K562 (cell line): ENCODE results near the gene CDR2L. TPM values are rescaled to one million over a fixed set of nuclear protein-coding genes. Genes with fewer than 3 reads are reported as not detected.

Source experiments
- CBFA2T2 ChIP-seq: fragments of 450-650 bp; conservative IDR thresholded peaks from 2 replicates; pipeline ENCODE4 v1.6.1; 2017; ENCODE audit warnings: mild to moderate bottlenecking
- CHD4 ChIP-seq: fragments of 200-600 bp; sonication (generic); IDR thresholded peaks from 3 replicates; pipeline ENCODE4 v1.6.1; 2012; ENCODE audit warnings: low read depth, mild to moderate bottlenecking, mixed read lengths, low read length, inconsistent platforms; ENCODE audit not compliant: insufficient read depth, insufficient replicate concordance, poor library complexity, severe bottlenecking
- CREB1 ChIP-seq, 2 experiments: sonication (generic) in 1 of 2; formaldehyde crosslinking in 1 of 2; IDR thresholded peaks; 2 replicates each; pipeline versions ENCODE4 v1.6.1 to v1.8.0; 2012 to 2022; ENCODE audit warnings: inconsistent platforms in 1 of 2, mild to moderate bottlenecking in 1 of 2, missing genetic modification reagents in 1 of 2, moderate library complexity in 1 of 2
- FIP1L1 ChIP-seq: fragments of 200-400 bp; formaldehyde crosslinking; IDR thresholded peaks from 2 replicates; pipeline ENCODE4 v1.6.1; 2018; ENCODE audit warnings: mild to moderate bottlenecking, low read depth, low read length; ENCODE audit not compliant: poor library complexity, severe bottlenecking
- GABPA ChIP-seq: fragments of 200-800 bp; sonication (Bioruptor generic); conservative IDR thresholded peaks from 2 replicates; pipeline ENCODE4 v1.6.1; 2016; ENCODE audit warnings: low read depth, missing genetic modification characterization, missing compliant biosample characterization
- KDM5B ChIP-seq: fragments of 200-600 bp; sonication (generic); IDR thresholded peaks from 2 replicates; pipeline ENCODE4 v1.6.1; 2012; ENCODE audit warnings: low read depth, mild to moderate bottlenecking, moderate library complexity, low read length, control low read depth, inconsistent platforms; ENCODE audit not compliant: insufficient replicate concordance
- MBD2 ChIP-seq: sonication (generic); IDR thresholded peaks from 2 replicates; pipeline ENCODE4 v1.6.1; 2016; ENCODE audit warnings: low read depth, borderline replicate concordance
- MYC ChIP-seq, 2 experiments: fragments of 250-450 bp in 1 of 2; sonication (Bioruptor Pico) in 1 of 2; IDR thresholded peaks; 2 replicates each; pipeline versions ENCODE4 v1.5.1 to v1.6.1; 2012 to 2021; ENCODE audit warnings: low read depth in 2 of 2, borderline replicate concordance in 1 of 2, improper control_type of control experiment in 1 of 2, low read length in 1 of 2, mild to moderate bottlenecking in 1 of 2, moderate library complexity in 1 of 2
- POLR2A ChIP-seq: fragments of 450-650 bp; conservative IDR thresholded peaks from 2 replicates; pipeline ENCODE4 v1.6.1; 2016
- RFX5 ChIP-seq: IDR thresholded peaks from 2 replicates; pipeline ENCODE4 v1.6.1; 2011; ENCODE audit warnings: low read depth, mild to moderate bottlenecking, improper control_type of control experiment, low read length
- SPI1 ChIP-seq: IDR thresholded peaks from 2 replicates; pipeline ENCODE4 v1.6.1; 2011; ENCODE audit warnings: low read depth, low read length, control low read depth, borderline replicate concordance
- STAG1 ChIP-seq: sonication (generic); formaldehyde crosslinking; IDR thresholded peaks from 2 replicates; pipeline ENCODE4 v1.5.0; 2020; ENCODE audit warnings: missing genetic modification reagents, borderline replicate concordance
- ZNF282 ChIP-seq: sonication (generic); formaldehyde crosslinking; IDR thresholded peaks from 2 replicates; pipeline ENCODE4 v1.8.1; 2023; ENCODE audit warnings: missing genetic modification reagents
- ZNF830 ChIP-seq: fragments of 250-450 bp; sonication (Bioruptor Pico); IDR thresholded peaks from 2 replicates; pipeline ENCODE4 v1.5.0; 2021; ENCODE audit warnings: mild to moderate bottlenecking
- polyA plus RNA-seq, 8 experiments: library from polyadenylated mRNA; depleted of rRNA in 4 of 8; stranded (reverse) in 5 of 8; unstranded in 3 of 8; fragments of >200 nt; fragmentation: Nextera tagmentation in 2 of 8; fragmentation: Illumina TruSeq in 1 of 8; extraction: Ambion mirVana in 2 of 8; extraction: Trizol in 1 of 8; gene quantifications; 2 replicates each; pipeline versions ENCODE4 v1.2.1 to v1.2.3, GENCODE V29; 2011 to 2014; ENCODE audit warnings: inconsistent platforms in 1 of 8, missing spikeins in 1 of 8
- total RNA-seq, 7 experiments: library from RNA; depleted of rRNA in 6 of 7; stranded (reverse); fragments of >200 nt in 6 of 7; fragmentation: Illumina TruSeq in 2 of 7; extraction: Trizol in 2 of 7; gene quantifications; 2 replicates each; pipeline versions ENCODE4 v1.2.1 to v1.2.3, GENCODE V29; 2011 to 2021; ENCODE audit warnings: low replicate concordance in 1 of 7
- TF ChIP-seq, protein P1 (sequence below), 3 experiments: fragments of 200-800 bp in 1 of 3; sonication (Bioruptor generic) in 1 of 3; sonication (generic) in 1 of 3; formaldehyde crosslinking in 1 of 3; IDR thresholded peaks; 2 replicates each; pipeline versions ENCODE4 v1.6.1 to v1.8.0; 2016 to 2022; ENCODE audit warnings: mild to moderate bottlenecking in 2 of 3, missing compliant biosample characterization in 2 of 3, missing genetic modification characterization in 2 of 3, missing genetic modification reagents in 1 of 3
- TF ChIP-seq, protein P2 (sequence below), 2 experiments: fragments of 150-350 bp in 1 of 2; IDR thresholded peaks; 2 replicates each; pipeline ENCODE4 v1.6.1; 2012 to 2016; ENCODE audit warnings: low read depth in 2 of 2, low read length in 2 of 2, mild to moderate bottlenecking in 1 of 2, moderate library complexity in 1 of 2
- TF ChIP-seq, protein P3 (sequence below): fragments of 450-650 bp; IDR thresholded peaks from 2 replicates; pipeline ENCODE4 v1.6.1; 2018; ENCODE audit not compliant: partially characterized antibody

The CDR2L gene
- total and polyA plus RNA-seq, 9 of the 15 experiments (the other 6 are each of a cell fraction or from before 2014, with no cell fraction given): 2.7 to 16.0 (median 7.3) TPM

DNA sequence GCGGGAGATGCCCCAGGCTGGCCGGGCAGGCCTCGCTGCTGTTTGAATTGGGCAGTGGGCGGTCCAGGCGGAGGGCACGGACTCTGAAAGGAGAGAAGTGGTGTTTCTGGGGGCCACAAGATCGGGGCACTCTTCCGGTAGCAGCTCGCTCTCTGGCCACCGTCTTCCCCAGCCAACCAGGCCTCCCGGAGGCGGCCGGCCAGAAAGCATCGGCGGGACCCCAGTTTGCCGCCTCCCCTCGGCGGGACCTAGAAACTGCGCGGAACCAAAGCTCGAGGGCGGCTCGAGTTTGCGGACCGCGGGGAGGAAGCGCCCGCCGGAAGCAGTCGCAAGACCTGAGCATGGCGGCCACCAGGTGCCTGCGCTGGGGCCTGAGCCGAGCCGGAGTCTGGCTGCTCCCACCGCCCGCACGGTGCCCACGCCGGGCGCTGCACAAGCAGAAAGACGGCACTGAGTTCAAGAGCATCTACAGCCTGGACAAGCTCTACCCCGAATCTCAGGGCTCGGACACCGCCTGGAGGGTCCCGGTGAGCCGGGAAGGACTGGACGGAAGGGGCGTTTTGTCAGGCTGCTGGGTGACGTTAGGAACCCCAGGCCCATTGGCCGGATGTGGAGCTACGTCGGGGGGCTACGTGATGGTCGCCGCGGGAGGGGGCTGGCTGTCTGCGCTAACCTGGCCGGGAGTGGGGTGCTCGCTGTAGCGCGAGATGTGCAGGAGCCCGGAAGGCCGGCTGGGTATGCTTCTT lies 25.1 kb downstream of the CDR2L start, which contains the start of gene MRPL58 (continued):
- TF ChIP-seq MBD2: peak; percentile 75; the same call in 1 of the 2 replicates
- TF ChIP-seq, protein P1, sequence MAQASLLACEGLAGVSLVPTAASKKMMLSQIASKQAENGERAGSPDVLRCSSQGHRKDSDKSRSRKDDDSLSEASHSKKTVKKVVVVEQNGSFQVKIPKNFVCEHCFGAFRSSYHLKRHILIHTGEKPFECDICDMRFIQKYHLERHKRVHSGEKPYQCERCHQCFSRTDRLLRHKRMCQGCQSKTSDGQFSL (CRISPR knock-in tag; IDR thresholded peaks at IDR 0.05): no peak
- TF ChIP-seq, protein P1 (tag; IDR thresholded peaks at IDR 0.05): no peak
- TF ChIP-seq STAG1: no peak
- TF ChIP-seq SPI1: peak; percentile 30; the same call in 1 of the 2 replicates
- TF ChIP-seq CHD4: no peak
- TF ChIP-seq RFX5: no peak
- no peak for TF ChIP-seq ZNF830 (CRISPR knock-in tag)
- peak; percentile 91 for TF ChIP-seq POLR2A
- peak; percentile 94 for TF ChIP-seq MYC (IDR thresholded peaks at IDR 0.05; ENCODE audit: low read depth, low read length)
- TF ChIP-seq MYC (CRISPR knock-in tag; IDR thresholded peaks at IDR 0.05; ENCODE audit: borderline replicate concordance, low read depth): peak; percentile 82; the same call in 1 of the 2 replicates
- TF ChIP-seq FIP1L1: peak; percentile 84
- no peak for TF ChIP-seq ZNF282 (CRISPR knock-in tag)
- peak; percentile 99 for TF ChIP-seq GABPA (tag)
- TF ChIP-seq, protein P2, sequence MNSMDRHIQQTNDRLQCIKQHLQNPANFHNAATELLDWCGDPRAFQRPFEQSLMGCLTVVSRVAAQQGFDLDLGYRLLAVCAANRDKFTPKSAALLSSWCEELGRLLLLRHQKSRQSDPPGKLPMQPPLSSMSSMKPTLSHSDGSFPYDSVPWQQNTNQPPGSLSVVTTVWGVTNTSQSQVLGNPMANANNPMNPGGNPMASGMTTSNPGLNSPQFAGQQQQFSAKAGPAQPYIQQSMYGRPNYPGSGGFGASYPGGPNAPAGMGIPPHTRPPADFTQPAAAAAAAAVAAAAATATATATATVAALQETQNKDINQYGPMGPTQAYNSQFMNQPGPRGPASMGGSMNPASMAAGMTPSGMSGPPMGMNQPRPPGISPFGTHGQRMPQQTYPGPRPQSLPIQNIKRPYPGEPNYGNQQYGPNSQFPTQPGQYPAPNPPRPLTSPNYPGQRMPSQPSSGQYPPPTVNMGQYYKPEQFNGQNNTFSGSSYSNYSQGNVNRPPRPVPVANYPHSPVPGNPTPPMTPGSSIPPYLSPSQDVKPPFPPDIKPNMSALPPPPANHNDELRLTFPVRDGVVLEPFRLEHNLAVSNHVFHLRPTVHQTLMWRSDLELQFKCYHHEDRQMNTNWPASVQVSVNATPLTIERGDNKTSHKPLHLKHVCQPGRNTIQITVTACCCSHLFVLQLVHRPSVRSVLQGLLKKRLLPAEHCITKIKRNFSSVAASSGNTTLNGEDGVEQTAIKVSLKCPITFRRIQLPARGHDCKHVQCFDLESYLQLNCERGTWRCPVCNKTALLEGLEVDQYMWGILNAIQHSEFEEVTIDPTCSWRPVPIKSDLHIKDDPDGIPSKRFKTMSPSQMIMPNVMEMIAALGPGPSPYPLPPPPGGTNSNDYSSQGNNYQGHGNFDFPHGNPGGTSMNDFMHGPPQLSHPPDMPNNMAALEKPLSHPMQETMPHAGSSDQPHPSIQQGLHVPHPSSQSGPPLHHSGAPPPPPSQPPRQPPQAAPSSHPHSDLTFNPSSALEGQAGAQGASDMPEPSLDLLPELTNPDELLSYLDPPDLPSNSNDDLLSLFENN (IDR thresholded peaks at IDR 0.05; ENCODE audit: low read depth in 2 of 2, low read length in 2 of 2): peak in 1 of 2 experiments; percentile 72; a peak in 1 of 4 replicates
- peak; percentile 33; the same call in 1 of the 2 replicates for TF ChIP-seq CREB1 (IDR thresholded peaks at IDR 0.05)
- 0 out of 2 replicates have a peak, but pooled peaks have one; percentile 45 for TF ChIP-seq CREB1 (CRISPR knock-in tag; IDR thresholded peaks at IDR 0.05)
- TF ChIP-seq CBFA2T2: no peak
- TF ChIP-seq, protein P3, sequence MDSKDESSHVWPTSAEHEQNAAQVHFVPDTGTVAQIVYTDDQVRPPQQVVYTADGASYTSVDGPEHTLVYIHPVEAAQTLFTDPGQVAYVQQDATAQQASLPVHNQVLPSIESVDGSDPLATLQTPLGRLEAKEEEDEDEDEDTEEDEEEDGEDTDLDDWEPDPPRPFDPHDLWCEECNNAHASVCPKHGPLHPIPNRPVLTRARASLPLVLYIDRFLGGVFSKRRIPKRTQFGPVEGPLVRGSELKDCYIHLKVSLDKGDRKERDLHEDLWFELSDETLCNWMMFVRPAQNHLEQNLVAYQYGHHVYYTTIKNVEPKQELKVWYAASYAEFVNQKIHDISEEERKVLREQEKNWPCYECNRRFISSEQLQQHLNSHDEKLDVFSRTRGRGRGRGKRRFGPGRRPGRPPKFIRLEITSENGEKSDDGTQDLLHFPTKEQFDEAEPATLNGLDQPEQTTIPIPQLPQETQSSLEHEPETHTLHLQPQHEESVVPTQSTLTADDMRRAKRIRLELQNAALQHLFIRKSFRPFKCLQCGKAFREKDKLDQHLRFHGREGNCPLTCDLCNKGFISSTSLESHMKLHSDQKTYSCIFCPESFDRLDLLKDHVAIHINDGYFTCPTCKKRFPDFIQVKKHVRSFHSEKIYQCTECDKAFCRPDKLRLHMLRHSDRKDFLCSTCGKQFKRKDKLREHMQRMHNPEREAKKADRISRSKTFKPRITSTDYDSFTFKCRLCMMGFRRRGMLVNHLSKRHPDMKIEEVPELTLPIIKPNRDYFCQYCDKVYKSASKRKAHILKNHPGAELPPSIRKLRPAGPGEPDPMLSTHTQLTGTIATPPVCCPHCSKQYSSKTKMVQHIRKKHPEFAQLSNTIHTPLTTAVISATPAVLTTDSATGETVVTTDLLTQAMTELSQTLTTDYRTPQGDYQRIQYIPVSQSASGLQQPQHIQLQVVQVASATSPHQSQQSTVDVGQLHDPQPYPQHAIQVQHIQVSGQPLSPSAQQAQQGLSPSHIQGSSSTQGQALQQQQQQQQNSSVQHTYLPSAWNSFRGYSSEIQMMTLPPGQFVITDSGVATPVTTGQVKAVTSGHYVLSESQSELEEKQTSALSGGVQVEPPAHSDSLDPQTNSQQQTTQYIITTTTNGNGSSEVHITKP: peak; percentile 21
- peak; percentile 83 for TF ChIP-seq KDM5B
